Measurements from ENCODE around the gene TBC1D9B.
A peak's percentile ranks its signal among the peaks of the same experiment; 100 is the strongest.

Gene TBC1D9B

DNA sequence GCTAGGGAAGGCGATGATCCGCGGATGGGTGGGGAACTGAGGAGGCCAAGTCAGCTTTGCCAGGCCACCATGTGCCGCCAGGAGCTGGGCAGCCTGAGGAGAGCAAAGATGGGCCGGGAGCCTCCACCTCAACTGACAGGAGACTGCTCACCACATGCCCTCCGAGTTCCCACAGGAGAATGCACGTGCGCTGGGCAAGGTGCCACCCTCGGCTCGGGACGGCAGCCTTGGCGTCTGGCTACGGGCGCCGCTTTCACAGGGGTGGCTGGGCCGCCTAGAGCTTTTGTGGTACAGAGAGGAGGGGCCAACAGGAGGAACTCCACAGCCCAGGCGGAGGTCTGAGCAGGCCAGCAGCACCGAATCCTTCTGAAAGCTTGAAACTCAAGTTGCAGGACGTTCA, 5.3 kb upstream of the TBC1D9B start:
- intact Hi-C loops (cut with DNase I): no loop called here
- peak in 22 of 42 donors; percentile 12 to 61 (median 36) for DNase-seq

DNA sequence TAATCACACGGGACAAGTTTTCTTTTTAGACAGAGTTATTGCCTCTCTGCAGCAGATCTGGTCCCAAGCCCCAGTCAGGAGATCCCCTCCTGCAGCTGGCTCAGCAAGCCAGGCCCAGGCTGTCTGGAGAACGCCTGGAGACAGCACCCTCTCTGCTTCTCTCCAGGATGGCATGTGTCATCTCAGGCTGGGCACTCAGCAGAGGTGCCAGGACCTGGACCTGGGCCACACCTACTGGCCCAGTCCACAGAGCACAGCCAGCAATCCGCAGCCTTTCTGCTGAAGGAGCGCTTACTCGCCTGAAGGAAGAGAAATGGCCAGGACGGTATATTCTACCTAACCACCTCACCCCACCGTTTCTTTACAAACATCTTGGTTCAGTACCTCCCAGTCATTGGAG, 4.7 kb upstream of the TBC1D9B start:
- intact Hi-C loops (cut with DNase I): no loop called here
- DNase-seq: peak in 2 of 42 donors; percentile 26 to 28

DNA sequence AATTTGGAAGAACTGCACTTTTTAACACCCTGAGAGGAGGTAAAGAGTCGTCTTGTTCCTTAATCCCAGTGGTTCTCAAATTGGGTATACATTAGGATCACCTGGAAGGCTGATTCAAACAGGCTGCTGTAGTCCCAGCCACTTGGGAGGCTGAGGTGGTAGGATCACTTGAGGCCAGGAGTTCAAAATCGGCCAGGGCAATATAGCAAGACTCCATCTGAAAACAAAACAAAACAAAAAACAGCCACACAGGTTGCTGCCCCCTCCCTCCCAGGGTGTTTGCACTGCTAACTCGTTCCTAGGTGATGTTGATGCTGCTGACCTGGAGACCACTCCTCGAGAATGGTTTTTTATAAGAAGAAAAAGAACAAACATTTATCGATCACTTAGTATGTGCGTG, 1.5 kb upstream of the TBC1D9B start:
- intact Hi-C loops (cut with DNase I): loop anchor here (5.0 kb wide), 3 partner anchors 52 to 178 kb away; partner anchors contain the start of genes MRNIP and RNF130
- no peak for DNase-seq

DNA sequence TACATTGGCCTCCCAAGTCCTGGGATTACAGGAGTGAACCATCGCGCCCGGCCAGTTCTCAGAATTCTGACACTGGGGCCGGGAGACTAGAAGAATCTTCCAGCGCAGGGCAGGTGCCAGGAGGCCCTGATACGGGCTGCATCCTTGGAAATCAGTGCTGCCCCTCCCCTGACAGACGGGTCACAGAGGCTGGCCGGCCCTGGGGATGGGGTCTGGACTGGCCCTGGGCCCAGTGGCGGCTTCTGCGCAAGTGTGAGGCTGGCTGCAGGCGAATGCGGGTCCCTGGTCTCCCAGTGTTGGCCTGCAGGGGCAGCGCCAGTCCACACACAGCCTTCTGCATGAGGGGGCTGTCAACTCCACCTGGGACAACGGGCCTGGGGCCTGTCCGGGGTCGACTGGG, 831 bp upstream of the TBC1D9B start:
- DNase-seq: peak in 3 of 42 donors; percentile 8 to 28 (median 17)
- intact Hi-C loops (cut with DNase I): loop anchor here (5.0 kb wide), 3 partner anchors 51 to 179 kb away; partner anchors contain the start of genes MRNIP and RNF130

DNA sequence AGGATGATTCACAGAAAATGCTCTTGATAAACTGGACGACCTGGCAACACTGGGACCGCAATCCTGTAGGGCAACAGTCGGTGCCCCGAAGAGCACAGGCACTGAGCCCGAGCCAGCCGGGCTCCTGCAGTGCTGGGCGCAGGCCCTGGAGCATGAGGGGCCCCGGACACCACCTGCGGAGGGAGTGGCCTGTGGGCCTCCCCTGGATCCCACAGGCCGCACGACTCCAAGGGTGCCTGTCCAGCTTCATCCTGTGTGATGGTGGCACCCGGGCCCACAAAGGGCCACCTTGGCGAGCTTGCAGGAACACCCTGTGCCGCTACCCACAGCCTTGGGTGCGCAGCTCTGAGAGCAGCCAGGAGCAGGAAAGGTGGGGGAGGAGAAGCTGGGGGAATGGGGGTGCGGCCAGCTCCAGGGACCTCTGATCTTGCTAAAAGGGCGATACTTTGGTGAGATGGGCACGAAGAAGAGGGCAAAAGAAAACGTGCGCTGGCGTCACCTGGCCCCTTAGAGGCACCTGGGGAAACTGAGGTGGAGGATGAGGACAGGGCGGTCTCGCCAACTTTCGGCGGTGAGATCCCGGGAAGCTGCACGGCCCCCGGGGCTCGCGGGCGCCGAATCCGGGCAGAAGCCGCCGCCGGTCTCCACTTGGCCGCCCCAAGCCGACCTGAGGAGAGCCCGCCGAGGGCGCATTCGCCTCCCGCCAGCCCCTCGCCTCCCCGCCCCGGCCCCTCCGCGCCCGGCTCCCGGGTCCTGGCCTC, 722 bp downstream of the TBC1D9B start:
- DNase-seq: peak in 29 of 42 donors; percentile 18 to 67 (median 38)
- intact Hi-C loops (cut with DNase I): loop anchor here (5.0 kb wide), 3 partner anchors 50 to 180 kb away; partner anchors contain the start of genes MRNIP and RNF130

DNA sequence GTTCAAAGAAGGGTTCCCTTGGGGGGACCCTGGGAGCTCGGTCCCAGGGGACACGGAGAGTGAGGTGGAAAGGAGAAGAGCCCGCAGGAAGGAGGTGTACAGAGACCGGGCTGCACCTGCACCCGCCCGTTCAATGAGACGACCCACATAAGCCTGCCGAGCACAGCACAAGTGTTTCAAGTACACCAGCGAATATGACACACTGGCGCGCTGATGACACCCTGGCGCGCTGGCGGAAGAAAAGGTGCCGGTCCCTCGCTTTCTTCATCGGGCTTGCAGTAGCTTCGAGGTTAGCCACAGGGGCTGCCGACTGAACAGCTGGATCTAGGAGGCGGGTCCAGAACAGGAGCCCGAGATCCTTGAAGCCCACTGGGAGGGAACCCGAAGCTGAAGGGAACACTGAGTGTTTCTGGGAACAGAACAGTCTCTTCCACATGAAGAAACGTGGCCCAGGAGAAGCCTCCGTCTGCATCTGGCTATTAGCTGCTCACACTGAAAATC, 1.4 kb downstream of the TBC1D9B start:
- intact Hi-C loops (cut with DNase I): loop anchor here (5.0 kb wide), 3 partner anchors 49 to 181 kb away; partner anchors contain the start of genes MRNIP and RNF130
- no peak for DNase-seq

DNA sequence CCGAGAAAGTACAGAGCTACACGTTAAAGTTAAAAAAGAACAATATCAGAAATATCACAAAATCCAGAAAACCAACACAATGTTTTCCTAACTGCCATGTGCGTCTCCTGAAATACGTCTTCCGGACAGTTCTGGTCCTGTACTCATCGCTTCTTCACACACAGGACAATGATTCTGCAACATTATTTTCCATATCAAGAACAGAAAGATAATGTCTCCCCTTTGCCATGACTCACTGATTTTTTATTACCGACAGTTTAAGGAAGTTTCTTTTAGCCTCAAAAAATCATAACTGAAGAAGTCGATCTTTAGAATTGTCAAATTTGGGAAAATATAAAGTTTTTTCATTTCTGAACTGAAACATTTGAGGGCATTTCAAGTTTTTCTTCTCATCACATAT, 2.5 kb downstream of the TBC1D9B start:
- intact Hi-C loops (cut with DNase I): loop anchor here (5.0 kb wide), 3 partner anchors 48 to 182 kb away; partner anchors contain the start of genes MRNIP and RNF130
- no peak for DNase-seq

DNA sequence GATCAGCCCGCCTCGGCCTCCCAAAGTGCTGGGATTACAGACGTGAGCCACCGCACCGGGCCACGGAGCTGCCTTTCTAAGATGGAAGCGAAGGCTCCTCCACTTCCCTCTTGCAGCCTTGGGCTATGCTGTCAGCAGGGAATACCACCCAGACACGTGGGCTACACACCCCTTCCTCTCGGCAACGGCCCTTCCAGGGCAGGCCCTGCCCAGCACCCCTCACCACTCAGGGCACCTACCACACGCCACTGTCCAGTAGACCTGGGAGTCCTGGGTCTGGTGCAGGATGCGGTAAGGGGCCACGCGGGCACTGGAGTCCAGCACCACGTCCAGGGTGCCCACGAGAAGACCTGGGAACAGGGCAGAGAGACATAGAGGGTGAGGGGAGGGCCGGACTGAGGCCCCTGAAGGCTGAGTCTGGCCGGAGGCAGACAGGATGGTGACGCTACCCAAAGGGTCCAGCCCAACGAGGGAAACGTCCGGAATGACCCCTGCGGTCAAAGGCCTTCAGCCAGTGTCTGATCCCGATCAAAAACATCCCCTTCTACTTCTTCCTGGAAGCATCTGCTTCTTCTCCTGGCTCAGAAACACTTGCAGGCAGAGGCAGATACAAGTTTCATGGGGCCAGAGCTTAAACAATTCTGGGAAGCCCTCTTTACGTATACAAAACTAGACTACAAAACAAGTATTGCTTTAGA, 3.1 kb downstream of the TBC1D9B start:
- intact Hi-C loops (cut with DNase I): loop anchor here (5.0 kb wide), 3 partner anchors 47 to 183 kb away; partner anchors contain the start of genes MRNIP and RNF130
- DNase-seq: no peak

DNA sequence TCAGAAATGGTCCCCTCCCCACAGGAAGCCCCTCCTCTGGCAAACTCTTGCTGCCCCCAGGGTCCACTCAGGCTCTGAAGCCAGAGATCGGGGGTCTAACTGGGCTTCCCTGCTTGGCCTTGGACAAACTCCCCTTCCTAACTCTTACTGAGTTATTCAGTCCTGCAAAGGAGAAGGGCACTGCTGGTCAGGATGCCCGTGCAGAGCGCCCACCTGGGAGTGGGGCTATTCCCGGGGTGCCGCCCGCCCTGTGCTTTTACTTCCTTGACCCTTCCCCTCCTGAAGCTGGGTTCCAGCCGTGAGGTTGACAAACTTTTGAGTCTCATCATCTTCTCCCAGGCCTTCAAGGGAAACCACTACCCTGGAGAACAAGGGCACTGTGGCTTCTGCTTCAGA, 4.9 kb downstream of the TBC1D9B start:
- no peak for DNase-seq
- intact Hi-C loops (cut with DNase I): no loop called here

DNA sequence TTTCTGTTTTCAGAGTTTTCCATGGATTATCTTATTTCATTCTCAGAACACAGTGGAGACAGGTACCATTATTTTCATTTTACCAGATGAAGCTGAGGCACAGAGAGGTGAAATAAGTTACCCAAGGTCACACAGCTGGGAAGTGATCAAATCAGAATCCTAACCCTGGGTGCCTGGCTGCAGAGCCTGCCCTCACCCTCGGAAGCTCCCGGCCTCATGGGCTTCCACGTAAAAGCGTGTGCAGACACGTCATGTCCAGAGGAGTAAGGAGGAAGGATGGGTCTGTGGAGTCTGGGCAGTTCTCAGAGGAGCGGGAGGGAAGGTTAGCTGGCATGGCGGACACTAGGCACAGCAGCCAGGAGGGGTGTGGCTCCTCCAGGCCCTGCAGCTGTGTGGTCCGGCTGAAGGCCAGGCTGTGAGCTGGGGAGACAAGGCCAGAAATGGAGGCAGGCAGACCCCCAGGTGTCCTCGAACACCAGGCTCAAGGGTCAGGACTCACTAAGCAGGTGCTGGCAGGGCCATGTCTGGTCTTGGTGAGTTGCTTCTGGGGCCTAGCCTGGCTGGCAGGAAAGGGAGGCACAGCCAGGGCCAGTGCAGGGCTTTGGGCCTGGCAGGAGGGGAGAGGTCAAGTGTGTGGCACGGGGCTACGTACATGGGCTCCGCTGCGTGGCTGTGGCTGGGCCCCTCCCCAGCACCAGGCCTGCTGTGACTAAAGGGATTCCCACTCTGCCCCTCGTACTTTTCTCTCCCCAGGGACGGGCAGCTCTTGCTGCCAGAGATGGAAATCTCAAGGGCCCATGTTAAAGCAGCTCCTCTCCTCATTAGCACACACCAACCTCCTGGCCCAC, 5.6 kb downstream of the TBC1D9B start:
- DNase-seq: no peak
- intact Hi-C loops (cut with DNase I): no loop called here

DNA sequence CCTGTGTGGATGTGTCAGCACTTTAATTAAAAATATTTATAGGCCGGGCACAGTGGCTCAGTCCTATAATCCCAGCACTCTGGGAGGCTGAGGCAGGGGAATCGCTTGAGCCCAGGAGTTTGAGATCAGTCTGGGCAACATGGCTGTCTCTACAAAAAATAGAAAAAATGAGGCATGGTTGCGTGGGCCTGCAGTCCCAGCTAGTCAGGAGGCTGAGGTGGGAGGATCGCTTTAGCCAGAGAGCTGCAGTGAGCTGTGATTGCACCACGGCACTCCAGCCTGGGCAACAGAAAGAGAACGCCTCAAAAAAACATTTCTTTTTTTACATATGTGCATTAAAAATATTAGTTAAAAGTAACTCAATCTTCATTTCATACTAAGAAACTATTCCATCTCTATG, 6.2 kb downstream of the TBC1D9B start:
- DNase-seq: peak in 5 of 42 donors; percentile 5 to 45 (median 35)
- intact Hi-C loops (cut with DNase I): no loop called here

DNA sequence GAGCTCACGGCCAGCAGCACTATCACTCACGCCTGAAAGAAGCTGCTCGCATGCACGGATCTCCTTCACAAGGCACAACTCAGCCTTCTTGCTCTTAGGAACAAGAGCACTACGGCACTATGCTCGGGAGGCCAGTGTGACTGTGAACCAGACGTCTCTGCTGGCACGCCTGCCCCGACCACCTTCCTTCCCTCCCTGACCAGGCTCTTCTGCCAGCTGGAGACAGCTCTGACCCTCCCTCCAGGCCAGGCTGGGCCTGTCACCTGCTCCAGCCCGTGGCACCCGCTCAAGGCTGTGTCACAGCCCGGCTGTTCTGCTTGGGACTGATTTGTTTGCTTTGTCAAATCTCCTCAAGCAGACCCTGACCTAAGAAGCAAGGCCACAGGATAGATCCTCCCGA, 7.0 kb downstream of the TBC1D9B start:
- intact Hi-C loops (cut with DNase I): no loop called here
- peak in 19 of 42 donors; percentile 11 to 58 (median 24) for DNase-seq

DNA sequence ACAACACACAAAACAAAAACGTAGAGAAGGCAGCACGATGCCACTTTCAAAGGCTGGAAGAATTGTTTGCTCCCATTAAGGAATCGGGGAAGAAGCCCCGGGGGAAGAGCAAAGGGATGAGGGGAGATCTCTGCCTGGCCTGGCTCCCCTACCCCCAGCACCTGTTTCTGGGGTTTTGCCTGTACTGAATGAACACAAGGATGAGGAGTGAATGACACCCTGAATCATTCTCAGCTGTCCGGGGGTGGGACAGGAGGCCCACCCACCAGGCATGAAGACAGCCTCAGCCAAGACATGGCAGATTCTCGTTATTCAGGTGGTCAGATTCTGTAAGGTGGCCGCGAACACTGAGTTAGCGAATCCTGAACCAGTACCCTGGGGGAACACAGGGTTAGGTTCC, 7.5 kb downstream of the TBC1D9B start:
- no peak for DNase-seq
- intact Hi-C loops (cut with DNase I): no loop called here

DNA sequence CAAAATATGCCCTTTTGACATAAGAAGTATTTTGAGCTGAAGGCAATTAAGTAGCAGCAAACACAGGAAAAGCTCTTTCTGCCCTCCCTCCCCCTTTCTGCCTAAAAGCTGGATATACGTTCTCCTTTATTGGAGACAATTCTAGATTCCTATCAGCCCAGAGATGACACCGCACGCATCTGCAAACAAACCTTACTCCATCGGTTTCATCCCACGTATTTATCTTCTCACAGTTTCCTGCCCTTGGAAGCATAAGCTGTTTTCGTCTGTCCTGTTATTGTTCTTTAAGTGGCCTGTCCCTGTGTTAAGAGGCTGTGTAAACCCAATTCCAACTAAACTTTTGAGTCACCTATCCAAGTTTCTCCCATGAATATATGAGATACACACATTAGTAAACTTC, 11.8 kb downstream of the TBC1D9B start:
- DNase-seq: no peak
- intact Hi-C loops (cut with DNase I): no loop called here

DNA sequence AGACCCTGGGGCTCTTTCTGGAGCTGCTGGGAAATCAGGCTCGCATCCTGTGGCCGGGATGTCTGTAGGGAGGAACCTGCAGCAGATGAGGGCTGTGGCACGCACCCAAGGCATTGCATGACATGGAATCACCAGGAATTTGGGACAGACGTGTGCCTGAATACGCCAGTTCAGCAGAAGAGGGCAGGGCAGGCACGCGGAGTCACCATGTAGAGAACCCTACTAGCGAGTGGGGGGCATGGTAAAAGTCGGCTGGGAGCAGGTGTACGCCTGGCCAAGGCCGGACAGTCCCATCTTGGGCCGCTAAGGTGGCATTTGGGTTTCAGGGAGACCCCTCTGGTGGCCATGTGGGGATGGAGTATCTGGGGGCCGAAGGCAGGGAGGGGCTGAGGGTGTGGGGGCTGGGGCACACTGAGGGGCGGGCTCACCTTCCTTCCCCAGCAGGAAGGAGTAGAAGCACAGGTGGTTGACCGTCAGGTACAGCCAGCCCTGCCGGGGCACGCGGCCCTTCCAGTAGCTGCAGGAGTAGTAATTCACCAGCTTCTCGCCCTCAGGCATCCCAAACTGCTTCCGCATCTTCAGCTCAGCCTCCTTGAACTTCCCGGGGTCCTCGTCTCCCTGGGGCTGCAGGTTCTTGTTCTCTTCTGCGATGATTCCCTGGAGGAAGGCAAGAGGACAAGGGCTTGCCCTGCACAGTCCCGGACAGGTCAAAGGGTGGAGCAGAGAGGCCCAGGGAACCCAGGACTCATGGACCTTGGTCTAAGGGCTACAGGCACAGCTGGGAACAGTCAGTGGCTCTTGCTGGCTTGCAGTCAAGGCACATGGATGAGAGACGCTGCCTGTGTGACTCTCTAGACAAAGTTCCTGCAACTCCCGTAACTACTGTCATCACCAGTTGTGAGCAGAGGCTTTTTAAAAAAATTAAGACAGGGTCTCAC, 13.5 kb downstream of the TBC1D9B start:
- no peak for DNase-seq
- intact Hi-C loops (cut with DNase I): no loop called here

DNA sequence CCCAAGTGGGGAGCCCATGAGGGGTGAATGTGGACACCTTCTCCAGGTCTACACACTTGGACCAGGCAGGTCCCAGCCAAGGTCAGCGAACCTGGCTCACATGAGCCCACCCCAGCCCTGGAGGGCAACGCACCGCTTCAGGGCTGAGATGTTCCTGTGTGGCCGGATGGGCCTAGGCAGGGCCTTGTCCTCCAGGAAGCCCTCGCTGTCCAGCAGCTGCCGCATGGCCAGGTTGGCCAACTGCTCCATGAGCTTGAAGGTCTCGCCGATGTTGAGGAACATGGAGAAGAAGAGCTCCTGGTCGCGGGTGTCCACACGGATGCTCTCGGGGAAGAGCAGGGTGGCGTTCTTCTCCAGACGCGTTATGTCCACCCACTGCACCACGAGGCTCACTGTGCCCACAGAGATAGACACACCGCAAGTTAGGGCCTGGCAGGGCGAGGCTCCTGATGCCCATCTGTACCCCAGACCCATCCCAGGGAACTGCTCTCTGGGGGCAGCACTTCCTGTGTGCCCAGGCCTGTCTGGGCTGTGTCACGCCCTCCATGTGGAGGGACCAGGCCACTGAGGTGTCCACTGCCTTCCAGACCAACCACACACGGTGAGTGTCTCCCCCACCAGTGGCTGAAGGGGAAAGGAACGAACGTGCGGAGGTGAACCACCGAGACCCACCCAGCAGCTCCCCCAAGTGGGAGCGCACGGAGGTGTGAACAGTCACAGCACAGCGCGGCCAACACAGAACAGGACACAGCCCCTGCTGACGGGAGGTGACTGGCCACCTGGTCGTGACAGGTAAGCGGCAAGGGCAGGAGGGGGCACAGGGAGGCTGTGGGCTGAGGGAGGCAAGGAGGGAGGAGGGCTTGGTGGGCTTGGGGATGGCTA, 14.4 kb downstream of the TBC1D9B start:
- no peak for DNase-seq
- intact Hi-C loops (cut with DNase I): no loop called here

DNA sequence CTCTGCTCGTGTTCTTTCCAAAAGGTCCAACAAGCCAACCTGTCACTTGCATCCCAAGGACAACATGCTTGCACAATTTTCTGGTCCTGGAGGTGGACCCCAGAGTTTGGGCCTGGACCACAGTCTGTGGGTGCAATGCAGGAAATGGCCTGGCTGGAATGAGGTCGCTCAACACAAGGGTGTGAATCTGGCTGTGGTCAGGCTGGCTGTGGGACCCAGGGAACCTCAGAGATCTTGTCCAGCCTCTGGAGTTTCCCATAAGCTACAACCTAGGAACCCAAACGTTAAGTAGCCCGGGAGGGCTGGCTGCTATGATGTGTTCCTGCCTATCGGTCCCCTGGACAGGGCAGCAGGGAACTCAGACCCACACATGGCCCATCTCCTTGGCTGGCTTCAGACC, 15.4 kb downstream of the TBC1D9B start:
- intact Hi-C loops (cut with DNase I): no loop called here
- no peak for DNase-seq

All from head of caudate nucleus (tissue), 42 donors.